Activated naive CD8-positive, alpha-beta T cell treated with anti-CD3 and anti-CD28 coated beads, Interleukin-2, amount 50 U/mL, for 24 hours (primary cell): ENCODE results near the gene WNT16.

ENCODE experiments used
- ATAC-seq: fragments of 150-1000 bp; cut with Tn5 transposase; one replicate; pipeline ENCODE4 v1.10.0; 2021
- DNase-seq: peaks from one replicate; pipeline ENCODE4 v3.0.0; 2021
- H3K27ac Mint-ChIP-seq: one replicate; pipeline ENCODE4 v1.8.0; 2021; ENCODE audit warnings: mild to moderate bottlenecking, mixed read lengths
- H3K27me3 Mint-ChIP-seq: one replicate; pipeline ENCODE4 v1.8.0; 2021; ENCODE audit warnings: mixed read lengths
- H3K36me3 Mint-ChIP-seq: one replicate; pipeline ENCODE4 v1.8.0; 2021; ENCODE audit warnings: low read depth, mixed read lengths
- H3K4me1 Mint-ChIP-seq: one replicate; pipeline ENCODE4 v1.8.0; 2021; ENCODE audit warnings: mixed read lengths
- H3K4me3 Mint-ChIP-seq: one replicate; pipeline ENCODE4 v1.8.0; 2021; ENCODE audit warnings: mild to moderate bottlenecking, moderate library complexity, mixed read lengths
- H3K9me3 Mint-ChIP-seq: one replicate; pipeline ENCODE4 v1.8.0; 2021; ENCODE audit warnings: mixed read lengths

The WNT16 gene

DNA sequence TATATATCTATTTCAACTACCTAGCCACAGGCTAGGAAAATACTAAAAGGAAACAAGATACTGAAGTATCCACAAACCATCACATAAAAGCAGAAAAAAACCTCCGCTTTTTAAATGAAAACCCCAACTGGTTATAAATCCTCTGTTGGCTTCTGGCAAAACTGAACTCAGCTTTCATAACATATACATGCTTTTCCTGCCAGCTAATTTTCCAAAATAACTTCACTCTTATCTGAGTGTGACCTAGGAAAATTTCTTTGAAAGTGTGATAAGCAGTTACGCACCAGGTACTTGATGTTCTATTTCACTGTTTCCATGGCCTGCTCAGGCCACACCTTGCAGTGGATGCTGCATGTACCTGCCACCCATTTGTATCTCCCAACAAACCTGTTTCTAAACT lies 55.5 kb downstream of the WNT16 start:
- peak; percentile 71 for ATAC-seq
- Mint-ChIP-seq H3K4me1 (peaks cover 90% of the 10 kb centered on the region), H3K4me3 (no peak overlapping the region), H3K27ac (peak overlapping the region; percentile 52), H3K27me3 (no peaks in the 10 kb centered on the region), H3K36me3 (peaks cover 33% of the 10 kb centered on the region), H3K9me3 (no peaks in the 10 kb centered on the region)
- no peak for DNase-seq

DNA sequence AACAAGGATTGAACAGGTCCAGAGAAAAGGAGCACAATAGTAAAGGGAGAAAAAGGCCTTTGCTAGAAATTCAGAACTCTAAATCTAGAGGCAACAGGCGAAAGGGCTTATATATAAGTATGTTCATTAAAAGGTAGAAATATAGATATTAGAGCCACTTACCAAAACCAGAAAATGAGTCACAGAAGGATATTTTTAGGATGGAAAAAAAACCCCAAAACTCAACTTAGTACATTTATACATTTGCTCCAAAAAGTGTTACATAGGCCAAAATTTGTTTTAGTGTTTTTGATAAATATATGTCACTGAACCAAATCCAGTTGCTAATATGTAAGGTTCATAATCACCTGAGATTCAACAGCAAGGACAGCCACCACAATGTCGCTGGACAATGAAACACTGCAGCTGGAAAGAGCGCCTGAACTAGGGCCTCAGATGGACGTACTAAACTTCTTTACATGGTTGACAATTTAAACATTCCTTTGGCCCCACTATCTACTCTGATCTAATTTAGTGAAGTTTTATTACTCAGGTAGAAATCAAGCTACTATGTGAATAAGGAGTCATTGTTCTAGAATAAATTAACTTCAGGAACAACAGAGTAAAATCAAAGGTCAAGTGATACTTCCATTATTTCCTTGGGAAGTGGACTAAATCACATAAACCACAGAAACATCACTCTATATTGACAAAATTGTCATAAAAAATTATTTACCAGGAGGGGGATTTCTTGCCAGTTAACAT lies 56.4 kb downstream of the WNT16 start:
- Mint-ChIP-seq H3K36me3 (peaks cover 26% of the 10 kb centered on the region), H3K9me3 (no peaks in the 10 kb centered on the region), H3K27me3 (no peaks in the 10 kb centered on the region), H3K4me3 (peak overlapping the region; percentile 7), H3K27ac (peak overlapping the region; percentile 59), H3K4me1 (peaks cover 91% of the 10 kb centered on the region)
- ATAC-seq (no peak), DNase-seq (no peak)

DNA sequence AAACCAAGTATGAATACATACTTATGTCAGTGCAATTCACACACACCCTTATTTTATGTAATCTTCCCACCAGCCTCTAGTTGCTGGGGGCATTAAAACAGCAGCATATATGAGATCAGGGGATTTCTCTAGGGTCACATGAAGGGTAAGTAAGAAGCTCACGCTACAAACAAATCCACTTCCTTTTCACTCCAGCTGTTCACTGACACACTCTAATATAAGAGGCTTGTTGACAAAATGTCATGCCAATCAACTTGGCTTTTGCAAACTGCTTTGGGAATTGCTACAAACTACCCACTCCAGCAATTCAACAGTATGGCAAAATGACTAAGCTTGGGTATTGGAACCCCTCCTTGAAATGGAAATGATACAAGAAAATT lies 57.0 kb downstream of the WNT16 start:
- H3K36me3 Mint-ChIP-seq: peaks cover 26% of the 10 kb centered on the region
- H3K4me3 Mint-ChIP-seq: no peak overlapping the region
- H3K4me1 Mint-ChIP-seq: peaks cover 93% of the 10 kb centered on the region

DNA sequence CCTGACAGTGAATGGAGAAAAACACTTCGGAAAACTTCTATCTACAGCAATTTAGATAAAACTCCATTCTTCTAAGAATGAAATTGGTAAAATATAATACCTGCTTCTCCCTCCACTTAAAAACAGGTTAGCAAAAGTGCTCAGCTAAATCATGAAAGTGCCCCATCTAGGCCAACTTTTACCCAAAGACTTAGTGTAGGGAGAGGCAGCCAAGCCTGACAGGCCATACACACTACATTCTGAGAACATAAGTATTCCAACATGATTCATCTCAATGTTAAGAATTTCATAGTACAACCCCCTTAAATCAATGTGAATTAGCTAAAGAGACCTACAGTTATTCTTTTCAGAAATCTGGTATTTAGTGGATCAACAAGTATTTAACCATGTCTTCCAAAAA lies 60.1 kb downstream of the WNT16 start:
- Mint-ChIP-seq H3K4me1 (peaks cover 90% of the 10 kb centered on the region), H3K27me3 (no peaks in the 10 kb centered on the region), H3K27ac (no peak overlapping the region), H3K4me3 (no peak overlapping the region), H3K36me3 (peaks cover 31% of the 10 kb centered on the region), H3K9me3 (peaks cover 10% of the 10 kb centered on the region)
- no peak for DNase-seq
- no peak for ATAC-seq

More for the DNA sequence above, 57.0 kb downstream of the WNT16 start:
- H3K9me3 Mint-ChIP-seq: no peaks in the 10 kb centered on the region
- DNase-seq (no peak), ATAC-seq (peak; percentile 67)
- H3K27me3 Mint-ChIP-seq: no peaks in the 10 kb centered on the region
- H3K27ac Mint-ChIP-seq: peak overlapping the region; percentile 59

- no peaks in the 10 kb centered on the region for H3K27me3 Mint-ChIP-seq
- DNase-seq (no peak), ATAC-seq (no peak)
- H3K9me3 Mint-ChIP-seq: peaks cover 10% of the 10 kb centered on the region
- no peak overlapping the region for H3K27ac Mint-ChIP-seq
- peaks cover 88% of the 10 kb centered on the region for H3K4me1 Mint-ChIP-seq
- no peak overlapping the region for H3K4me3 Mint-ChIP-seq
- H3K36me3 Mint-ChIP-seq: peaks cover 29% of the 10 kb centered on the region
Measured at GRCh38 chr7:121390109-121390508, 61.3 kb downstream of the WNT16 start.

GRCh38 chr7:121390617-121391016 lies 61.8 kb downstream of the WNT16 start:
- Mint-ChIP-seq H3K4me3 (no peak overlapping the region), H3K27ac (no peak overlapping the region), H3K27me3 (no peaks in the 10 kb centered on the region), H3K9me3 (peaks cover 10% of the 10 kb centered on the region), H3K36me3 (peaks cover 29% of the 10 kb centered on the region), H3K4me1 (peaks cover 85% of the 10 kb centered on the region)
- DNase-seq (no peak), ATAC-seq (no peak)
